HL-60 (cell line): ENCODE results near the gene CSRNP3.

Experiments
- TF ChIP-seq, protein P1 (sequence below): IDR thresholded peaks from one replicate; pipeline ENCODE4 v1.5.1; 2011; ENCODE audit warnings: low read length, control low read depth, inconsistent platforms; ENCODE audit not compliant: insufficient read depth
- TF ChIP-seq, protein P2 (sequence below): IDR thresholded peaks from 2 replicates; pipeline ENCODE4 v1.6.1; 2012; ENCODE audit warnings: low read depth; ENCODE audit not compliant: insufficient replicate concordance

DNA sequence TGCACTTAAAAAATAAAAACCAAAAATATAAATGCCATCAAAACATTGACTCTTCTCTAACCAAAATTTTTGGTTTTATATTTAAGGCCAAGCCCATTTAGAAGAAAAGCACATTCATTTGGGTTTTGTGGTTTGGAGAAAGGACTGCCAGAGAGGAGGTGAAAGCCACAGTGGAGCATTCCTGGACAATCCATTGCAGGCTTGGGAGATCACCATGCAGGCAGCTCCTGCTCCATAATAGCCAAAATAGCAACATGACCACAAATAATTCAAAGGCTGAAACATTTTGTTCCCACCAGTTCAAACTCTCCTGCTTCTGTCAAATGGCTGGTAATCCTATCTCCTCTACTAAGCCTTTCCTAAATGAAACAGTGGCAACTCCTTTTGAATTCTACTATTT, 251.0 kb downstream of the CSRNP3 start:
- TF ChIP-seq, protein P1, sequence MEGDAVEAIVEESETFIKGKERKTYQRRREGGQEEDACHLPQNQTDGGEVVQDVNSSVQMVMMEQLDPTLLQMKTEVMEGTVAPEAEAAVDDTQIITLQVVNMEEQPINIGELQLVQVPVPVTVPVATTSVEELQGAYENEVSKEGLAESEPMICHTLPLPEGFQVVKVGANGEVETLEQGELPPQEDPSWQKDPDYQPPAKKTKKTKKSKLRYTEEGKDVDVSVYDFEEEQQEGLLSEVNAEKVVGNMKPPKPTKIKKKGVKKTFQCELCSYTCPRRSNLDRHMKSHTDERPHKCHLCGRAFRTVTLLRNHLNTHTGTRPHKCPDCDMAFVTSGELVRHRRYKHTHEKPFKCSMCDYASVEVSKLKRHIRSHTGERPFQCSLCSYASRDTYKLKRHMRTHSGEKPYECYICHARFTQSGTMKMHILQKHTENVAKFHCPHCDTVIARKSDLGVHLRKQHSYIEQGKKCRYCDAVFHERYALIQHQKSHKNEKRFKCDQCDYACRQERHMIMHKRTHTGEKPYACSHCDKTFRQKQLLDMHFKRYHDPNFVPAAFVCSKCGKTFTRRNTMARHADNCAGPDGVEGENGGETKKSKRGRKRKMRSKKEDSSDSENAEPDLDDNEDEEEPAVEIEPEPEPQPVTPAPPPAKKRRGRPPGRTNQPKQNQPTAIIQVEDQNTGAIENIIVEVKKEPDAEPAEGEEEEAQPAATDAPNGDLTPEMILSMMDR = no peak
- TF ChIP-seq, protein P2, sequence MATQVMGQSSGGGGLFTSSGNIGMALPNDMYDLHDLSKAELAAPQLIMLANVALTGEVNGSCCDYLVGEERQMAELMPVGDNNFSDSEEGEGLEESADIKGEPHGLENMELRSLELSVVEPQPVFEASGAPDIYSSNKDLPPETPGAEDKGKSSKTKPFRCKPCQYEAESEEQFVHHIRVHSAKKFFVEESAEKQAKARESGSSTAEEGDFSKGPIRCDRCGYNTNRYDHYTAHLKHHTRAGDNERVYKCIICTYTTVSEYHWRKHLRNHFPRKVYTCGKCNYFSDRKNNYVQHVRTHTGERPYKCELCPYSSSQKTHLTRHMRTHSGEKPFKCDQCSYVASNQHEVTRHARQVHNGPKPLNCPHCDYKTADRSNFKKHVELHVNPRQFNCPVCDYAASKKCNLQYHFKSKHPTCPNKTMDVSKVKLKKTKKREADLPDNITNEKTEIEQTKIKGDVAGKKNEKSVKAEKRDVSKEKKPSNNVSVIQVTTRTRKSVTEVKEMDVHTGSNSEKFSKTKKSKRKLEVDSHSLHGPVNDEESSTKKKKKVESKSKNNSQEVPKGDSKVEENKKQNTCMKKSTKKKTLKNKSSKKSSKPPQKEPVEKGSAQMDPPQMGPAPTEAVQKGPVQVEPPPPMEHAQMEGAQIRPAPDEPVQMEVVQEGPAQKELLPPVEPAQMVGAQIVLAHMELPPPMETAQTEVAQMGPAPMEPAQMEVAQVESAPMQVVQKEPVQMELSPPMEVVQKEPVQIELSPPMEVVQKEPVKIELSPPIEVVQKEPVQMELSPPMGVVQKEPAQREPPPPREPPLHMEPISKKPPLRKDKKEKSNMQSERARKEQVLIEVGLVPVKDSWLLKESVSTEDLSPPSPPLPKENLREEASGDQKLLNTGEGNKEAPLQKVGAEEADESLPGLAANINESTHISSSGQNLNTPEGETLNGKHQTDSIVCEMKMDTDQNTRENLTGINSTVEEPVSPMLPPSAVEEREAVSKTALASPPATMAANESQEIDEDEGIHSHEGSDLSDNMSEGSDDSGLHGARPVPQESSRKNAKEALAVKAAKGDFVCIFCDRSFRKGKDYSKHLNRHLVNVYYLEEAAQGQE = no peak
